ENCODE results near the gene TMEM123. TPM values are rescaled to one million over a fixed set of nuclear protein-coding genes. Genes with fewer than 3 reads are reported as not detected.

TMEM123 gene
- total RNA-seq, 1 donor from 2014 or later, result 178 TPM

DNA sequence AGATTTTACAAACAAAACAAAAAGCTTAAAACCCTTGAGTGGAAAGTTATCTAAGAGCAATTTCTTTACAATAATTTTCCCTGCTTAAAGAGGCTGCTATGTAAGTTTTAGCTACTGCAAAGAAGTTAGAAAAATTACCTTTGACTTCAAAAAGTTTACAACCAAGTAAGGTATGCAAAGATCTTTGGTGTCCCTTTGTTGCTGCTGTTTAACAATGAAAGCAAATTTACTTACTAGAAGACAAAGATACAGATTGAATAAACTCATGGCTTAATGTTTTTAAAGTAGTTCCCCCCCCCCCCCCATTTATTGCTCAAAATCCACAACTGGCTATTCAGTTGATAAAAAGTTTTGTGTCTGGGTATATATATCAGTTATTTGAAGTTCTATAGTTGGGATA, 26.0 kb downstream of the TMEM123 start:
- no peak for DNase-seq (ENCODE audit: low read depth, low spot score)

DNA sequence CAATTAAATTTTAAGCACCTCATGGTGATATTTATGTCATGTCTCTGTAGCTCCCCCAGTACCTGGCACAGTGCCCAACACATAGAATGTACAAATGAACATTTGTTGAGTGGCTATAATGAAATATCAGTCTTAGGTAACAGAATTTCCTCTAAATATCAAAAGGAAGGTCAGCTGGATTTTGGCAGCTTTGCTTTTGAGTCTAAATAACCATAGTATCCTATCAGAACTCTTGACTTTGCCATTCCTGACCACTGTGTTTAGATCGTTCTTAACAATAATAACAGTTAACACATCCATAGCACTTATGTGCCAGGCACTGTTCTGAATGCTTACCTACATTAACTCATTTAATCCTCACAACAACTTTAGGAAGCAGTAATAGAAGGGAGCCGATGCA, 26.6 kb downstream of the TMEM123 start:
- no peak for DNase-seq (ENCODE audit: low read depth, low spot score)

- DNase-seq (ENCODE audit: low read depth, low spot score), result no peak
Observed at GRCh38 chr11:102423936-102424335, 28.6 kb downstream of the TMEM123 start.

DNA sequence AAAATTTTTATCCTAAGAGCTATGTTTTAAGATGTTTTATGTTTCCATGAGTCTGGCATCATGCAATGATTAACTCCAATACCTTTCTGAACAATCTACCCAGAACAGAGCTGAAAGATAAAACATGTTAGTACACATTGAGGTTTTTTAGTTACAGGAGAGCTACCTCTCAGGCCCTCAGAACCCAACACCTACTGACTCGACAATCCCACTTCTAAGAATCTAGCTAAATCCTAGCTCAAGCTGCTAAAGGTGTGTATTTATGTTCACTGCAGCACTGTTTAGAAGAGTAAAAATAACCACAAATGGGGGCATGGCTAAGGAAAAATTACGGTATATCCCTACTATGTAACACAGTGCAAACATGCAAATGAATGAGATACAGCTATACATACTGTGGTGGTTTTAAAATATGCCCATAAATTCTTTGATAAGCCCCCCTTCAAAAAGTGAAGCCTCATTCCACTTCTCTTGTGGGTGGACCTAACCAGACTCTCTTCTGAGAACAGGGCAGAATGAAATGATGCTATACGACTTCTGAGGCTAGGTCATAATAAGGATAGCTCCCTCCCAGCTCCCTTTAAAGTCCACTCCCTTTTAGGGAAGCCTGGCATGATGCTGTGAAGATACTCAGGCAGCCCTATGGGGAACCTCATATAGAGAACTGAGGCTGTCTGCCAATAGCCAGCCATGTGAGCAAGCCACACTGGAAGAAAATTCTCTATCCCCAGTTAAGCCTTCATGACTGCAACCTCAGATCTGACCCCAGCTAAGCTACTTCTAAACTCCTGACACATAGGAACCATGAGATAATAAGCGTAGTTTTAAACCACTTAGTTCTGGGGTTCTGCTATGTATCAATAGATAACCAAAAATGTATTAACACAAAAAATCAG, 29.5 kb downstream of the TMEM123 start:
- DNase-seq (ENCODE audit: low read depth, low spot score), result no peak

- no peak for DNase-seq (ENCODE audit: low read depth, low spot score)
Observed at GRCh38 chr11:102421261-102421660, 31.3 kb downstream of the TMEM123 start.

- no peak for DNase-seq (ENCODE audit: low read depth, low spot score)
Observed at GRCh38 chr11:102420547-102420946, 32.0 kb downstream of the TMEM123 start.

GRCh38 chr11:102419181-102419580, 33.4 kb downstream of the TMEM123 start:
- DNase-seq (ENCODE audit: low read depth, low spot score), result no peak

- no peak for DNase-seq (ENCODE audit: low read depth, low spot score)
Observed at GRCh38 chr11:102416976-102417375, 35.6 kb downstream of the TMEM123 start.

DNA sequence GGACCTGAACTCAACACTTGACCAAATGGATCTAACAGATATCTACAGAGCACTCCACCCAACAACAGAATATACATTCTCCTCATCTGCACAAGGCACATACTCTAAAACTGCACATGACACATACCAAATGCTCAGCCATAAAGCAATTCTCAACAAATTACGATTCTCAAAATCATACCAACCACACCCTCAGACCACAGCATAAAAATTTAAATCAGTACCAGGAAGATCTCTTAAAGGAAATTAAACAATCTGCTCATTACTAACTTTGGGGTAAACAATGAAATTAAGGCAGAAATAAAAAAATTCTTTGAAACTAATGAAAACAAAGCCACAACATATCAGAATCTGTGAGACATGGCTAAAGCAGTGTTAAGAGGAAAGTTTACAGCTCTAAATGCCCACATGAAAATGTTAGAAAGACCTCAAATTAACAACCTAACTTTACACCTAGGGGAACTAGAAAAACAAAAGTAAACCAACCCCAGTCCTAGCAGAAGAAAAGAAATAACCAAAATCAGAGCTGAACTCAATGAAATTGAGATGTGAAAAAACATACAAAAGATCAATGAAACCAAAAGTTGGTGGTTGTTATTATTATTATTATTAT, 37.2 kb downstream of the TMEM123 start:
- no peak for DNase-seq (ENCODE audit: low read depth, low spot score)

GRCh38 chr11:102414559-102414958, 38.0 kb downstream of the TMEM123 start:
- no peak for DNase-seq (ENCODE audit: low read depth, low spot score)

DNA sequence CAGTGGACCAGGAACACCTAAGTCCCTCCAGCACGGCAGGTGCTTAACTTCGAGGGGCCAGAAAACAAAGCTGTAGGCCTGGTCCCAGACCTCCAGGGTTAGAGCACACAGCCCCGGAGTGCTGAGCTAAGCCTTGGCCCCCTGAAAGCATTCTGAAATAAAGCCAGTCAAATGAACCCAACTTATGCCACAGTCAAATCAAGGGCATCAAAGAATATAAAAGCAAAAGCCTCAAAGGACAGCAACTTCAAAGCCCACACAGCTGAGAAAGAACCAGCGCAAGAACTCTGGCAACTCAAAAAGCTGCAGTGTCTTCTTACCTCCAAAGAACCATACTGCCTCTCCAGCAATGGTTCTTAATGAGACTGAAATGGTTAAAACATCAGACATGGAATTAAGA, 39.1 kb downstream of the TMEM123 start:
- no peak for DNase-seq (ENCODE audit: low read depth, low spot score)

GRCh38 chr11:102411142-102411541, 41.4 kb downstream of the TMEM123 start:
- no peak for DNase-seq (ENCODE audit: low read depth, low spot score)

GRCh38 chr11:102410382-102410784, 42.2 kb downstream of the TMEM123 start:
- DNase-seq (ENCODE audit: low read depth, low spot score), result no peak

- no peak for DNase-seq (ENCODE audit: low read depth, low spot score)
Observed at GRCh38 chr11:102408339-102408738, 44.2 kb downstream of the TMEM123 start.

DNA sequence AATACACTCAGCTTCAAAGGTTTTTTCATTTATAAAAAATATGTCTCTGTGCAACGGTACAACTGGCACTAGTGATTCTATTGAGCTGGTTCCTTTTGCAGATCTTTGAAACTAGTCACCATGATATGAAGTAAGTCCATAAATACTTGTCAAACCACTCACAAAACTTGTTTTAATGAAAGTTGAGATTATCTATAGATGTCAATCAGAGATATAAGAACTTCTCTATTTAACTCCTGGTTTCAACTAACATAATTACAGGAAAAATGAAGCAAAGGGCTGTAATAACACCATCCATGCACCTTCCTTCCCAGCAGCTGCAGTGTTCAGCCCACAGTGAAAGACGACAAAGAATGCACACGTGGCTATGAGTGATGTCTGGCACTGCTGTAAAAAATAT, 44.7 kb downstream of the TMEM123 start:
- no peak for DNase-seq (ENCODE audit: low read depth, low spot score)

GRCh38 chr11:102406099-102406498, 46.5 kb downstream of the TMEM123 start:
- DNase-seq (ENCODE audit: low read depth, low spot score), result no peak

DNA sequence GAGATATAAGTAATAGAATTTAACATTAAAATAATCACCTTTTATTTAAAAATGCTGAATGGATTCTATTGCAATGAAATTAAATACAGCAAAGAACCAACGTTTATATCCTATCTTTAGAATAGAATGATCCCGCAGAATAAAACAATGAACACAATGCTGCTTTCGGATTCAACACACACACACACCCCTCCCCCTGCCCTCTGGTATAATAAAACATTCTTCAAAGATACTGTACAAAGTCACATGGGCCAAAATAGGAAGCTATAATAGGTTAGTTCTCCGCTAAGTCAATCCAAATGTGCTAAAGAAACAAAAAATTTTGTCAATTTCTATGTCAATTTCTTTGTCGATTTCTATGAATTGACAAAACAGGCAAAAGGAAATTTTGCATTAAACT, 47.1 kb downstream of the TMEM123 start:
- DNase-seq (ENCODE audit: low read depth, low spot score), result no peak

DNA sequence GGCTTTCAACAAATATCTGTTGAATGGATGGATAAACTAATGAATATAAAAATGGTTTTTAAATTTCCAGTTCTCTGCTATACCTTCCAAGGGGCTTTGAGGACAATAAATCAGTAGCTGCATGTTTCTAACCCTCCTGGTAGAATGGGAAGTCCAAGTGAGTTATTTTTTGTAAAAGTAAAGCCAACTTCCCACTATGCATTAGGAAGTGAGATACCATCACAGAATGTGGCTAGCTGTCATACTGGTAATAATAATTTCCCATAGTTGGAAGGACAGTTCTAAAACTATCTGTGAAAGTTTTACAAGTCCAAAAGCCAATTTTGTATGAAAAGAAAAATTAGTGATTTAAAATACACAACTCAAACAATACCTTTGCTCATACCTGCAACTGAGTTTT, 50.0 kb downstream of the TMEM123 start:
- DNase-seq (ENCODE audit: low read depth, low spot score), result no peak

- DNase-seq (ENCODE audit: low read depth, low spot score), result no peak
Observed at GRCh38 chr11:102401905-102402304, 50.7 kb downstream of the TMEM123 start.

- DNase-seq (ENCODE audit: low read depth, low spot score), result no peak
Observed at GRCh38 chr11:102400603-102401002, 52.0 kb downstream of the TMEM123 start.

GRCh38 chr11:102399189-102399588, 53.4 kb downstream of the TMEM123 start:
- DNase-seq (ENCODE audit: low read depth, low spot score), result no peak

- no peak for DNase-seq (ENCODE audit: low read depth, low spot score)
Observed at GRCh38 chr11:102398297-102398696, 54.3 kb downstream of the TMEM123 start.

Data from pulmonary artery endothelial cell (primary cell).